Measurements from ENCODE around the gene LRRC36. TPM values are rescaled to one million over a fixed set of nuclear protein-coding genes. Genes with fewer than 3 reads are reported as not detected.

LRRC36 gene
- total and polyA plus RNA-seq, 2 of the 13 experiments (the other 11 are each of a cell fraction or from before 2014, with no cell fraction given) = 0.12 to 0.15 TPM

DNA sequence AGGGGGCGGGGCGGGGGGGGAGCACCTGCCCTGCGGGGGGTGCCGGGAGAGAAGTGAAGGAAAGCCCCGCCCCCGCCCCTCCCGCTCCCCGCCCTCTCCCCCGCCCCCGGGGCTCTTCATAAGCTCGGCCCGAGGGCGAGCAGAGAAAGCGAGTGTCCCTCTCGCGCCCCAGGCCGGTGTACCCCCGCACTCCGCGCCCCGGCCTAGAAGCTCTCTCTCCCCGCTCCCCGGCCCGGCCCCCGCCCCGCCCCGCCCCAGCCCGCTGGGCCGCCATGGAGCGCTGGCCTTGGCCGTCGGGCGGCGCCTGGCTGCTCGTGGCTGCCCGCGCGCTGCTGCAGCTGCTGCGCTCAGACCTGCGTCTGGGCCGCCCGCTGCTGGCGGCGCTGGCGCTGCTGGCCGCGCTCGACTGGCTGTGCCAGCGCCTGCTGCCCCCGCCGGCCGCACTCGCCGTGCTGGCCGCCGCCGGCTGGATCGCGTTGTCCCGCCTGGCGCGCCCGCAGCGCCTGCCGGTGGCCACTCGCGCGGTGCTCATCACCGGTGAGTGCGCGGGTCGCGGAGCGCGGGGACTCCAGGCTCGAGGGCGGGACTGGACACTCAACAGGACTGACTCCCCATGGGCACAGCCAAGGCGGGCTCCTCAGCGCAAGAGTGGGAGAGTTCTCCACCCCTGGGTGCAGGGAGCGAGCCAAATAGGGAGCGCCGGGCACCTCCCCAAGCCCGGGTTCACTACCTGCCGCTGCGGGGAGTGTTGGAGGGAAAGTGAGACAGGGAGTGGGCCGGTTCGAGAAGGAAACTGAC lies 104.6 kb downstream of the LRRC36 start, which contains the start of gene HSD11B2 (continued):
- TF ChIP-seq JUN (CRISPR knock-in tag; IDR thresholded peaks at IDR 0.05) (0 out of 2 replicates have a peak, but pooled peaks have one; percentile 14), SALL1 (CRISPR knock-in tag; IDR thresholded peaks at IDR 0.05) (0 out of 2 replicates have a peak, but pooled peaks have one; percentile 4), ZNF264 (CRISPR knock-in tag; IDR thresholded peaks at IDR 0.05) (0 out of 2 replicates have a peak, but pooled peaks have one; percentile 5), ZNF616 (CRISPR knock-in tag; IDR thresholded peaks at IDR 0.05; ENCODE audit: low read depth) (no peak), ATF6 (CRISPR knock-in tag; conservative IDR thresholded peaks at IDR 0.05) (no peak), KDM4B (CRISPR knock-in tag; IDR thresholded peaks at IDR 0.05) (peak; percentile 23; the same call in 1 of the 2 replicates), MED1 (CRISPR knock-in tag; IDR thresholded peaks at IDR 0.05) (peak; percentile 31; the same call in 1 of the 2 replicates), MTA1 (CRISPR knock-in tag; IDR thresholded peaks at IDR 0.05; ENCODE audit: borderline replicate concordance) (0 out of 2 replicates have a peak, but pooled peaks have one; percentile 41), ZNF878 (CRISPR knock-in tag; IDR thresholded peaks at IDR 0.05) (0 out of 2 replicates have a peak, but pooled peaks have one; percentile 3), BORCS8-MEF2B (CRISPR knock-in tag; IDR thresholded peaks at IDR 0.05) (peak; percentile 12; the same call in 1 of the 2 replicates), SIN3B (IDR thresholded peaks at IDR 0.05; ENCODE audit: low read length) (no peak), TCF12 (IDR thresholded peaks at IDR 0.05) (no peak), TCF12 (CRISPR knock-in tag; IDR thresholded peaks at IDR 0.05) (0 out of 2 replicates have a peak, but pooled peaks have one; percentile 24), RFXAP (CRISPR knock-in tag; IDR thresholded peaks at IDR 0.05; ENCODE audit: borderline replicate concordance) (no peak), ZNF687 (CRISPR knock-in tag; IDR thresholded peaks at IDR 0.05) (peak; percentile 55), SAP130 (CRISPR knock-in tag; IDR thresholded peaks at IDR 0.05; ENCODE audit: low read depth) (peak; percentile 27; the same call in 1 of the 2 replicates), MZF1 (CRISPR knock-in tag; IDR thresholded peaks at IDR 0.05; ENCODE audit: borderline replicate concordance) (no peak), TBX3 (IDR thresholded peaks at IDR 0.05; ENCODE audit: borderline replicate concordance) (no peak), ZNF143 (CRISPR knock-in tag; IDR thresholded peaks at IDR 0.05) (peak; percentile 31; the same call in 1 of the 2 replicates), TMF1 (CRISPR knock-in tag; IDR thresholded peaks at IDR 0.05; ENCODE audit: low read depth) (peak; percentile 16; the same call in 1 of the 2 replicates), E2F1 (CRISPR knock-in tag; IDR thresholded peaks at IDR 0.05) (0 out of 2 replicates have a peak, but pooled peaks have one; percentile 46)
- TF ChIP-seq, protein P1, sequence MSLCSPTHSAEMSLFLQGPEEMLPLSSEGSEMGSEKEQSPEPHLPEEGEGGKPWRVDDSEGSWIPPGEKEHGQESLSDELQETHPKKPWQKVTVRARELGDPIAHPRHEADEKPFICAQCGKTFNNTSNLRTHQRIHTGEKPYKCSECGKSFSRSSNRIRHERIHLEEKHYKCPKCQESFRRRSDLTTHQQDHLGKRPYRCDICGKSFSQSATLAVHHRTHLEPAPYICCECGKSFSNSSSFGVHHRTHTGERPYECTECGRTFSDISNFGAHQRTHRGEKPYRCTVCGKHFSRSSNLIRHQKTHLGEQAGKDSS (CRISPR knock-in tag; IDR thresholded peaks at IDR 0.05; ENCODE audit: borderline replicate concordance, low read depth) = no peak
